Activated CD4-positive, alpha-beta T cell treated with anti-CD3 and anti-CD28 coated beads, Interleukin-2, amount 50 U/mL, for 1 hour (primary cell): ENCODE measurements around the gene PDGFC.

Experiments used
- DNase-seq: peaks from one replicate; pipeline ENCODE4 v3.0.0-alpha.2; 2020

PDGFC gene

DNA sequence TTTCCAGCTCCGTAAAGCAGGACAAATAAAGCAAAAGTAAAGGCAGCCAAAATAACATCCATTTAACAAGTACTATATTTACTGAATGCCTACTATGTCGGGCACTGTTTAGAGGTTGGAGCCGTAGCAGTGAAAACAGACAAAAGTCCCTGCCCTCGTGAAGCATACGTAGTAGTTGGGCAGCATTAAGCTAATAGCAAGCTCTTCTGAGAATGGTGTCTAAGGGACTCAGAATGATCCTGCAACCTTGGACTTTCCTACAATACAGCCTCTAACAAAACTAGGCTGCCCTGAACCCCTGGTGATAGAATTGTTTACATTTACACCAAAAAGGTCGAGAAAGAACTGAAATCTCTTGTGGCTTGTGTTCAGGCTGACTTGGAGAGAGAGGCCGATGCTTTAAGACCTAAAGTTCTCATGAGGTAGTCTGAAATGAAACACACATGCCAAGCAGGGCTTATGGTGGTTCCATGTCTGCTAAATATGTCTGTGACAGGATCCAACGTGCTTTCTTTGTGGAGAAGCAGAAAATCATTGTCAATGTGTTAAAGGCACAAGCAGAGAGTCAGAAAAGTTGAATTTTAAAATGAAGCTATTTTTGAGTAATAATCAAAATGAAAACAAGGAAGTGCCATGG is 898 bp upstream of the PDGFC start:
- DNase-seq = no peak

DNA sequence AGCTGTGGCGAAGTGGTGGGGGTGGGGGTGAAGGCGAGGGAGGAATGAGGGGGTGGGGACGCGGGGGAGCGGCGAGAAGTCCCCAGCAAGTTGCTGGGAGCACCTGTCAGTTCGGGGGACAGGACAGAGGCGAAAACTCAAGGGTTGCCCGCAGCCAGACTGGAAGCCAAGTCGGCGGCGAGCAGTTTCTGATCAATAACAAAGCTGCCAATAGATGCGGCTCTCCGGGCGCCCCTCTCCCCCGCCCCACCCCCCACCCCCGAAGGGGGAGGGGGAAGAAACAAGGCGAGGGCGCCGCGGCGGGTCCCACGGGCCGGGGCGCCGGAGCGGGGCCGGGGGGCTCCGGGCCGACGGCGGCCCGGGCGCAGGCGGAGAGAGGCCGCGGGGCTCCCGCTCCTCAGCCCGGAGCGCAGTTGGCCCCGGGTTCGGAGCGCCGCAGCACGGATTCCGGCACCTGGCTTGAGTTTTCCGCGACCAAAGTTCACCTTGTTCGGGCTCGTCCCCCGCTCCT is 379 bp downstream of the PDGFC start:
- no peak for DNase-seq

DNA sequence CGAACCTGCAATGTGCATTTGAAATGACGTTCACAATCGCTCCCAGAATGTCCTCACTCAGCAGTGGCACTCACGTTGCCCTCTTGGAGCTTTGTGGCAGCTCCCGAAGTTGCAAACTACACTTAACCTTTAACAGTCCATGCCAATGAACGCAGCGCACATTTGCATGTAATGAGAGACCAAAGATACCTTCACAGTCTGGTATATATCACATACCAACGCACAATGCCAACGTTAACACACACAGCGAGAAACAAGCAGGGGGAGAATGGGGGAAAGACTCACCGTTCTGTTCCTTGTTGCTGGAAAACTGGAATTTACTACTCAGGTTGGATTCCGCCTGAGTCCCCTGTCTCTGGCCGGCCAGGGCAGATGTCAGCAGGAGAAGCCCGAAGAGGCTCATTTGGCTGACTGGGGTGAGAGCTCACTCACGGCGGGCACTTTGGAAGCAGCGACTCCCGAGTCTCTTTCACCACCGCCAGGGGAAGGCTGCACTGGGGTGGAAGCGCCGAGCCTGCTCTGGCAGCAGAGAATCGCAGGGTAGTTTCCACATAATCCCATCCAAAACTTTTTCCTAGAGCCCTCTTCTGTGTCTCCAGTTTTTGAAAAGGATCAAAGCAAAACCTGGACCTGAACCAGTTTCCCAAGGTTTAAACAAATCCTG is 966 bp downstream of the PDGFC start:
- no peak for DNase-seq

DNA sequence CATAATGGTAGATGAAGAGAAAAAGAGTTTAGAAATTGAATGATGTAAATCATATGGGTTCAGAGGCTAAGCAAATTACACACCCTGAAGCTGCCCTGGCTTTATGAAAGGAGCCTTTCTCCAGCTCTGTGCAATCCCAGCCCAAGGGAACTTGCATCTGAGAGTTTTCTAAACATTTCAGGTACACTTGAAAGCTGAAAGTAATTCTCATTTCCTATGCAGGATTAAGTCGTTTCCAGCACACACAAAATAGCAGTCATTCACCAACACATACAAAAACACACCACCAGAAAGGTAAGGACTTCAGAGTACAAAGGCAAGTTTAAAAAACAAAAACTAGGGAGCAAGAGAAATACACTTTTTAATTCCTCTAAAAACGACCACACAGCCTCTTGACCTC is 1.7 kb downstream of the PDGFC start:
- no peak for DNase-seq

DNA sequence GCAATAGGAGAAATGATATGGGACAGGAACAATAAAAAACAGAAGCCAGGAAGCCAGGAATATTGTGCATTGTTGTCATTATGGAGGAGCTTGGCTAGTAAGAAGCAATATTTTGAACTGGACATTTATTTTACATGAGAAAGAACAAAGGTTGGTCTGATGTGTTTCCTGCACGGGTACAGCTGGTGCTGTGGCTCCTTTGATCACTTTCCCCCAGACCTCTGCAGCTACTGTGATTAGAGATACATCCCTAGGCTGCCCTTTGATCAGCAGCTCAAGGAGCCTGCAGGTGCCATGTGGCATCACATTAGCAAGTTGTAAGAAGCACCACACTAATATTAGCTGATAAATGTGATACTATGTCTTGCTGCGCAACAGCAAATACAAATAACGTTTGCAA is 2.5 kb downstream of the PDGFC start:
- no peak for DNase-seq

DNA sequence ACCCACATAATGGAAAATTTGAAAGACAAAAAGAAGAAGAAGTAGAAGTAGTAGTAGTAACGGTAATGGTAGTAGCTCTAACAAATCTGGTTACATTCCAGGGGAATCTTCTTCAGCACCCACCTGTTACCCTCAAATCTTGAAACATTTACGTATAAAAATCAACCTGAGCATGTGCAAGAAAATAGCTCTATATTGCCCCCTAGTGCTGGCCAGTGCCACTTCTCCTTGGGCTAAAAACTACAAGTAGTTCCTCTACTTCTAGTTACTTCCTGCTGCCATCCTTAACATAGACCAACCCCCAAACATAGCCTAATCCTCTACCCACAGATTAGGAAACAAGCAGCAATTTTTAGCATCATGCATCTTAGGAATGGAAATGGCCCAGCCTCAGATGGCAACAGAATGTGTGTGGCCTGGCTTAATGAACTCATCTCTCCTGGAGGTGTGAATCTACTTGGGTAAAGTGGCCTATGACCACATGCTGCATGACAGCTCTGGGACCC is 3.1 kb downstream of the PDGFC start:
- DNase-seq = no peak

DNA sequence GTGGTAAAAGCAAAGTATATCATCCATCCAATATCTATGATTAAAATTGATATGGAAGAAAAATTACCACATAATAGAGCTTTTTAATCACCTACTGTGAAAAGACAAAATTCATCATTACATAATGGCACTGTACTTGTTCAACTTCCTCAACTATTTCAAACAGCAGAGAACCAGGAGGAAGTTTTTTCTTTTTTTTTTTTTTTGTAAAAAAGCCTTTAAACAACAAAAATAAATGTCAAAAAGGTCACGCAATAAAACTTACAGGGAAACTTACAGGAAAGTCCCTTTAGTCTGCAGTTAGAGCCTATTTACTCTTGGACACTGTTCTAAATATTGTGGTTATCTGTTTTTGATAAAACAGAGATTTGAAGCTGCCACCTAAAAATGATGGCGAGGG is 4.8 kb downstream of the PDGFC start:
- DNase-seq = no peak

DNA sequence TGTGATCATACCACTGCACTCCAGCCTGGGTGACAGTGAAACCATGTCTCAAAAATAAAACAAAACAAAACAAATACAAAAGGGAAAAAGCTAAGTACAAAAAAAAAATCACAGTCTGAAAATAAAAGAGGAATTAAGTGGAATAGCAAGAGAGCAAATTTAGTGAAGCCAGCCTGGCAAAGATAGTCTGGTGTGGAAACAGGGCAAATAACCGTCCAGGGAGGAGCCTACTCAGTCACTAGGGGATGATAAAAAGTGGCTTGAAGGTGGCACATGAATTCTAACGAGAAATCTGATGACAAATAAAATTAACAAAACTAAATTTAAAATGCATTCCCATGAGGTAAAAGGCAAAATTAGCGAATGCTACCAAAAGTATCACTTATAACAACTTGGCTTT is 8.2 kb downstream of the PDGFC start:
- DNase-seq = no peak

DNA sequence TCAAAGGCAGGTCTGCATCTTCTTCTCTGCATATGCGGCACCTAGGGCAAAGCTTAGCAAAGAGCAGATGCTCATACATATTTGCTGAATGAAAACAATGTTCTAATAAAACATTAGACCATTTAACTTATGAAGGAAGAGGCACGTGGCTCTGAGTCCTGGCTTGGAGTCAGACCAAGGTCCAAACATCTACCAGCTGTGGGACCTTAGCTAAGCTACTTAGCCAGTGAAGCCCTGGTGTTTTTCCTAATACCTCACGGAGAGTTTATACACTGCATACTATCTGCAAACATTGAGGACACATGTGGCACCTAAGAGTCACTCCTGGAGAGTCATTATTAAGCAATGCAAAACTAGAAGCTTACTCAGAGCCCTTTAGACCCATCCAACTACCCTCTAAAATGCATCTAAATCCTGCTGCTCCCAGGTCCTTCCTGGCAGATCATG is 9.0 kb downstream of the PDGFC start:
- no peak for DNase-seq

DNA sequence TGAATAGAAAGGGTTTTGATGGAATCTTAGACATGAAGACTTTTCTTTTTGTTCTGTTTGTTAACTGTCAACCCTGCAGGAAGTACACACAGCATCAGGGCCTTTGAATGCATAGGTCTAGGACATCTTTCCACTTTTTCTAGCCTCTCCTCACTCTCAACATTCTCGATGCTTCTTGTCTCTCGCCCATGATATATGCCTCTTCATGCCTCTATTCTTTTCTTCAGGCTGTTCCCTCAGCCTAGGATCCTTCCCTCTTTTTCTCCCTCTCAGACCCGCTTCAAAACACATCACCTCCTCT is 9.6 kb downstream of the PDGFC start:
- DNase-seq = no peak

DNA sequence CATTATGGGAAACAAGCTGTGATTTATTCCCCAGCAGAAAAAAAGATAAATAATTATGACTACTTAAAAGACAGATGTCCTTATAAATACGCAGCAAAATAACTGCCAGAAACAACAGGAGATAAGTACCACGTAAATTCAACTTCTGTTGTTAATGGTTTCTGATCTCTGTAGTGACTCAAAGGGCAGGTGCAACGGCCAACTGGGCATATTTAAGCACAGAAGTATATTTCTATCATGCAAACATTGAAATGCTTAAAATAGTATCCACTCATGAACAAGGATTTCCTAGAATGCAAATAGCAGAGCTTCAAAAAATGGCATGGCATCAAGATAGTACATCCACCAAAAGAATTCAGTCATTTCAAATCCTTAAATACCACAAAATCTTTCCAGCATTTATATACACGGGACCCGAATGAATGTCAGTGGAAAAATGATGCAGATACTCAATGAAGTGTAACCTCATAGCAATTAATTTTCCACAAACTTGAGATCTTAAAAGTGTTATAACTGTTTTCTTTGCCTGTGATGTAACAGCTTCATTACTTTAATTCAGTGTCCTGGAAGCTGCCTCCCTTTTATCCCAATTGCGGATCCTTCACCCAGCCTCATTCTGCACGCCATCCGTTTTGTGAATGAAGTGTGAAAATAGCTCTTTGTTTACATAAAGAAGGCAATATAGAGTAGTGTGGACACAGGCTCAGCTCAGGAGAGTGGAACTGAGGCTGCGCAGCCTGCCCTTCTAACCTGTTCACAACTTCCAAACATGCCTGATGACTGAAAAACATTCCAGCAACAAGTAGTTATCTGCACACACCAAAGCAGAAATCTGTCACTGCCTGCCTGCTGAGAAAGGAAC is 10.2 kb downstream of the PDGFC start:
- no peak for DNase-seq

DNA sequence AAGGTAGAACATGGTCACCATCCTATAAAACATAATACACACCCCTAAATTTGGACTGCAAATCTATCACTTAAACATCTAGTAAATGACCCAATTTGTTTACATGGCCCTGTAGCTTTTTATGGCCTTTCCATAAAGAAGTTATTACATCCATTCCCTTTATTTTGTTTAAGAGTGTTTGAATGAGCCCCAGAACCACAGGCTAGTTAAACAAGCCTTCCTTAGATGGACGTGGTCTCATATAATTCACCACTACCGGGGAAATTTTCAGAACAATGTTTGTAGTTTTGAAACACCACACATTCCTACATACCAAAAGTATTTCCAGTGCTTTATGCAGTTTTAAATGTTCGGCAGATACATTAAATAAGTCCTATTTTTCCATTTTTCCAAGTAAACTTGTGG is 12.3 kb downstream of the PDGFC start:
- DNase-seq = no peak

DNA sequence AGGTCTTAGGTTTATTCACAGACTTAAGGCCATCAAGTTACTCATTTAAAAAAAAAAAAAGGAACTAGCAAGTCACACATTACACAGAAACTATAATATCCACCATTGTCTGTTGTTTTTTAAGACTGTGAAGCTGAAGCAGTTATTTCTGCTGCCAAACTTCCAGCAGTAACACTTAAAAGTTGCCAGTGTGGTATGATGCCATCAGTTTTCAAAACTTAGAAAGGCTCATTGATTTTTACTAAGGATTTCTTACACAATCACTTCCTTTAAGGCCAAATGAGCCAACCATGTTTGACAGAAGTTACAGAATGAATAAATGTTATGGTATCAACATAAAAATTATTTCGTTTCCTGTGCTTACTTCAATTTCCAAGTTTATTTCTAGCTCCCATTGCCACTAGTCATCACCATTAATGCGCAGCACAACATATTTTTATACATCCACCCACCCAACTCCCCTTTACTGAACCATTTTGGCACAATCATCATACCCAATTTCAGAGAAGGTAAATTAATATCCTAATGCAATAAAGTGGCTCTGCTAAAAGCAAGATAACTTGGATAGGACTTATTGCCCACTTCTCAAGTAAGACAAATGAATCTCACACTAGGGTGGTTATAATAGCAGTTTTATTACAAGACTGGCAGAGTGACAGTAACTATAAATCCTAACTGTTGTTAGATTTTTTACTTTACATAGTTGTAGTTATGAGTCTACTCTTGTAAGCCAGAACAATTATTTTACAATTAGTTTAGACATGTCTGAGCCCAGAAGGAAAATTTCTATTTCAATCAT is 13.1 kb downstream of the PDGFC start:
- DNase-seq = no peak

DNA sequence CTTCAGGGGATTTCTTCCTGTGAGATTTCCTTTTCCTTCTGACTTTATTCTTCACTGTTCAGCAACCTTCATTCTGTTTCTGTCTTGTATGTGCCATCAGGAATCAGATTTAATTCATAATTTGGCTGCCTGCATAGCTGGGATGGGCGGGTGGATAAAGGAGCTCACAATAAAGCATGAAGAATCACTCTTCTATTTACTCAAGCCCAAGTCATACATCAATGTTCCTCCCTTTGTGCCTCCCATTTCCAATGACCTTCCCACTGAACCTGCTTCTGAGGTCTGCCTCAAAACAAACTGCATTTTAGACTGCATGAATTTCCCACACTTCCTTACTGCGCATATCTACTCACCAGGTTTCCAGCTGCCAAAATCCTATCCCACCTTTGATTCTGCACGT is 14.0 kb downstream of the PDGFC start:
- no peak for DNase-seq

DNA sequence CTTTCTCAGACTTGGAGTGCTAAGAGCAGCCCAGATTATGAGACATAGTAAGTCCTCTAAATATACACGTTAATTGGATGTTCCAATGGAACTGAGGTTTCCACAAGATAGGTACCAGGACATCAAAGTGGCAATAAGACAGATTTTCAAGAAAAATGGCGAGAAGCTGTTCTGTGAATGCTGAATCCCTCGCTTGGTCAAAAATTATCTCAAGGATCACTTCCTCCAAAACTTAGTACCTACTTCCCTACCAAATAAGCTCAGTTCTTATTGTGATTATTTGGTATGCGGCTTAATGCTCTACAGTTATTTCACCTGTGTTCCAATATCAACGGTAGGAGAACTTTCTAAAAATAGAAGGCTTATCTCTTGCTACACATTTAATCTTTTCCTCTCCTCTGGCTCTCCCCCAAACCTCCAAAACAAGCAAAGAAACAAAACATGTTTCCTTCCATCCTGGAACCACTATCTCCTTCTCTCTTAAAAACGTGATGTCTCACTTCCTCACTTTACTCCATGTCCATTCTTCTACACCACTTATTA is 14.7 kb downstream of the PDGFC start:
- no peak for DNase-seq

DNA sequence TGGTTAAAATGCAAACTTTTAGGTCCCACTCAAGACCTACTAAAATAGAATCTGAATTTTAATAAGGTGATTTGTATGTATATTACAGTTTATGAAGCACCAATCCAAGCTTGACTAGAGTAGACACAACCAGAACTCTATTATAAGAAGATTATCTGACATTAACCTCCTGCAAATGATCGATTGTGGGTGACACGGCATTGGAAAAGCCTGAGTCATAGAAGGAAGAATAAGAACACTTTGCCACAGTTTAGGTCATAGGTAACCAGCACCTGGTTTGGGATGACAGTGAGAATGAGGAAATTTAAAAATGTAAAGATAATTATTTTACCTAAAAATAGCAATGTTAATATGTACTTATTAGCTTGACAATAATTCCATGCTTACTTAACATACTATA is 15.2 kb downstream of the PDGFC start:
- DNase-seq = no peak

DNA sequence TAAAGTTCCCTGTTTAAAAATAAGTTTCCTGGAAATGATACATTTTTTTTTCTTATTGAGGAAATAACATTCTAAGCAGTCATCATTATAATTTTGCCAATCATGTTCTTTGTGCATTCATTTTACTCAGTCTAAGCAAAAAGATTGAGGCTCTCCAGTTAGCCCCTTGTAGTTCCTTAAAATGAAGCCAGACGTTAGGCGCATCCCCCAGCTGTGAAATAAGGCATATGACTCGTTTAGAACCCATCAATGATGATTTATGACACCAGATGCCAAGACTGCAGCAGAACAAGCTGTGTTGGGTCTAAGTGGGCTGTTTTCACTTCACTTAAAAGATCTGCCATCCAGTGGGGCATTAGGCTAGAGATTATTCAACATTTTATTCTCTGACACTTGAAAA is 17.0 kb downstream of the PDGFC start:
- DNase-seq = no peak

DNA sequence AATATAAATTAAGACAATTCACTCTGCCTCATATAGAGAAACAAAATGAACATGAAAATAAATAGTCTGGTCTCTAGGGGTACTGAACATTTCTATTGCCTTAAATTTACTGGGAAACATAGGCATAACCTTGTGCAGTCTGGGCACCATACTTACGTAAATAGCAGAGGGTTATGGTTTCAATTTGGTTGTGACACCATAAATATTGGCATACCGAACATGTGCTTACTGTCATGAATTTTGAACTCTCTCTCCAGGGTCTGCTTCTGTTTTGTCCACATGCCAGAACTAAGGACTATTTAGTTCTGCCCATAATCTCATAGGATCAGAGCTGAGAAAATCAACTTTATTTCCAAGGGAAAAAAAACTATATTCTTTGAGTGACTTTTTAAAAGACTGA is 17.6 kb downstream of the PDGFC start:
- no peak for DNase-seq

DNA sequence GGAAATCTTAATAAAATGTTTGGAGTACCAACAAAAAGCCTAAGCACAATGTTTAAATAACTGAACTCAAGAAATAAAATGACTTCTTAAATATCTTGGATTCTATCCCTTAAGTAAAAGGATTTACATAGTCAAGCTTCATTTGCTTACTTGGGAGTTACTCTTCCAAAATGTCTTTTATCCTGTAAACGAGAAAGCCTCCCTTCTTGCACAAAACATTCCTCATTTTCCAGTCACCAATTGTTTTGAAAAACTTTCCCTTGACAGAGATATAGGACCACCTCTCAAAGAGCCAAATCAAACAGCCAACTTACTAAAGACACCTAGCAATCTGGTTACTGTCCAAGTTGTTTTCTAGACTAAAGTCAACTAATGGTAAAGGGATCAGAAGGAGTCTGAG is 18.6 kb downstream of the PDGFC start:
- DNase-seq = no peak

DNA sequence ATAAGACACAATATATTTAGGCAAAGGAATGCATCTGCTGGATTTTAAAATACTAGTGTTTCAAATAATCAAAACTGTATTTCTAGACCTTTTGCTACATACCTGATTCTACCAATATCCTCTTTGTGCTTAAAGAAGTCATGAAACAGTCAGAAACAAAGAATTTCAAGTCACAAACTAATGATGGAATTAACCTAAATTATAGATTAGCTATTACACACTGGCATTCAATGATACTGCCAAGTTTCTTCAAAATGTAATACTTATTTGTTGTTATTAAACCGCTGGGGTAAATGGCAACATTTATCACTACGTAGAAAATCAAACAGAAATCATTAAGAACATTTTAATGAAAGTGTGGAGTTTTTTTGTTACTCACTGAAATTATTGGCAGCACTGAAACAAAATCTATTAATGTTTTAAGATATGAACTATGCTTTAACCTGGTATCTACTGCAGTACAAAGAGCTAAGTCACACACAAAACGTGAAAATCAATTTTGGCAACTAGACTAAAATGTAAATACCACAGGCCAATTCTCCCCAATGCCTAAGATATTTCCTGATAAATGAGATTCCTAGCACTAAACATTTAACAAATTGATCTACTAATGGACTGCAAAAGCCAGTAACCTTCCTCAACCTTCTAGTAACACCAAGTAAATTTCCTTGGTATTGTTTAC is 19.4 kb downstream of the PDGFC start:
- DNase-seq = no peak

DNA sequence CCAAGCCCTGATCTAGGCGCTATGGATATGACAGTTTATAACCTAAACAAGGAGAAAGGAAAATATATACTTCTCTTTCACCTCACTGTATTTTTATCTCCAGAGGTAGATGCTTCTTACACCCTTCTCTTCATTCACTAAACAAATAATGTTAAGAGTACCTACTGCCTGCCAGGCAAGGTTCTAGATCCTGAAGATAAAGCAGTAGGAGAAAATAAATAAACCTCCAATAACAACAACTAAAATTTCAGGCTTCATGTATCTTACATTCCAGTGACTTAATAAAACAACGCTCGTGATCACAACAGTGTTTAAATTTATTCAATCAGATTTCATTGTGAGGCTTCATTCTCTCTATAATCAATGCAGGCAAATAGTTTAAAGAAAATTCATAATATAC is 20.7 kb downstream of the PDGFC start:
- no peak for DNase-seq

DNA sequence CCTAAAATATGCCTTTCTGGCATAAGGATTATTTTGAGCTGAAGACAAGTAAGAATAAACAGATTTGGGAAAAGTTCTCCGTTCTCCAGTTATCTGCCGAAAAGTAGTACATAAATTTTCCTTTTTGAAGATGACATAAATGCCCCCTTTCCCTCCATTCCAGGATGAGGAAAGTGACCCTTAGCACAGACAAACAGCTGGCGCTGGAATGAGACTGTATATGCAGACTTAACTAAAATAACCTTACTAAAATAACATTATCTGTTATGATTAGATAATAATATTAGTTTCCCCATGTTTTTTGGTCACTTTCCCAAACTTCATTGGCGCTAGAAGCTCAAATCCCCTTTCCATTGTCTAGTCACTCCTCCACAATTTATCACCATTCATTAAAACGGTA is 21.5 kb downstream of the PDGFC start:
- DNase-seq = no peak
